ENCODE data around the gene ODAD4. TPM values are rescaled to one million over a fixed set of nuclear protein-coding genes. Genes with fewer than 3 reads are reported as not detected.
"Not testable (repeated sequence)": the region's sequence is repeated elsewhere in the genome, so short reads cannot be mapped to it uniquely, and the experiment has no call there.

The ODAD4 gene
- total RNA-seq, 1 donor from 2014 or later, result 0.66 TPM

DNA sequence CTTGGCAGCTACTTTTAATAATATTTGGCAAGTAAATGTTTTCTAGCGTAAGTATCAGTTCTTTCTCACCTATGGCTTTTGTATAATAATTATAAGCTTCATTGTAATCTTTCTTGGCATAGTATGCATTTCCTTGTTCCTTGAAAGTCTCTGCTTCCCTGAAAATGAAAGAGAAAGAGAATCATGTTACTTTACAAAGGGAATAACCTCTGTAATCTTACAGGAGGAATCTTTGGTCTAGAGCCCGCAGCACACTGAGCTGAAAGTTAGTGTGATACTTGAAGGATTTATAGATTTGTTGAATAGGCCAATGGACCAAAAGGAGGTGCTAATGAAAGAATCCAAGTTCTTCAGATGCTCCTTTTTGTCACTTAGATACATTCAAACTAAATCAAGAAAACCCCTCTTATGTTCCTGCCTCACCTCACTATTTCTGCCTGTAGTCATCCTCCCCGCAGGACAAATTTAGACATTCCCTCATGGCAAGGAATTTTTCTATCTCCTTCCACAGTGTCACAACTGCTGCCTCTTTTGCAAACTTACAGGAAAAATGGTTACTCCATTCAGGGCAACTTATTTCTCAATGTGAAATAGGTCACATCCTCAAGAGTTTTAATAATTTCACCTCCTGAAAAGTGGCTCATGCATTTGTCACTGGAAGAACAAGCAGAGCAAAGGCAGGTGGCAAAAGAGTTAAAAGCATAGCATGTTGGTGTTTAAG is 70.2 kb downstream of the ODAD4 start:
- intact Hi-C loops (cut with micrococcal nuclease), result no loop called here

DNA sequence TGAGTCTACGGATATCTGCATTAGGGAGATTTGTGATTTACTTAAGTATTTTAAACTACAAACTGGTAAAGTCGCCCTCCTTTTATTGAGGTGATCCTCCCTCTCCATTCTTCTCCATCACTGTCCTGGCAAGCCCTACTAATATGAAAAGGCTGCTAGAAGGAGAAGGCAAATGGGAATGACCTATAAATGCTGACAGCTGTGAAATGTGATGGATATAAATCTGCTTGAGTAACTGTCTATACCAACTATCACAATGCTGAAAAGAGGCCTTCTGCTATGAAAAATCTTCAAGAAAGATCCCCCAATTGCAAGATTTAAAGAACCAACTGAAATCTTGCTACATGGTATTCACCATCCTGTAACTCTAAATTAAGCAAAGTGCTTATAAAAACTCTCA is 71.3 kb downstream of the ODAD4 start:
- intact Hi-C loops (cut with micrococcal nuclease), result no loop called here

DNA sequence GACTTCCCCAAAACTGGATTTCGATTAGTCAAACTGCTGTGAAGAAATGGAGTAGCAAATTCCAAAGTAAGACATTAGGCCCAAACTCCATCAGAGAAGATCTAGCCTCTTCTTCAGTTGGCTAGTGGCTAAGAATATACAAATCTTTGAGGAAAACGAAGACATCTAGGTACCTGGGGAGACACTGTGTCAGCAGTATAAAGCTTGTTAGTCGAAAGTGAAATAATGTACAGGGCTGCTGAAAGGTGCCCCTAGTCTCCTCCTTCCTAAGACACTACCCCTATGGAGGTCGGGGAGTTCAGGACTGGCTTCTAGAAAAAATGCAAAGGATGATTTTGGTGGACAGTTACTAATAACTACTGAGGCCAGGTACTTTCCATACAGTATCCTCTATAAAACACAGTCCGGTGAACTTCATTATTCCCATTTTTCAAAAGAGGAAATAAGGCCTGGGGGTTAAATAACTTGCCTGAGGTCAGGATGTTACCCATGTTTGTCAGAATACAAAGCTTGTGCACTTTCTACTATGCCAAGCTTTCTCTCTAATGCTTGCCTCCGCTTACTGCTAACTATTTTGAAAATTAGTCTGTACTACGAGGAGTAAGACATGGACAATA is 71.9 kb downstream of the ODAD4 start:
- intact Hi-C loops (cut with micrococcal nuclease), result no loop called here

DNA sequence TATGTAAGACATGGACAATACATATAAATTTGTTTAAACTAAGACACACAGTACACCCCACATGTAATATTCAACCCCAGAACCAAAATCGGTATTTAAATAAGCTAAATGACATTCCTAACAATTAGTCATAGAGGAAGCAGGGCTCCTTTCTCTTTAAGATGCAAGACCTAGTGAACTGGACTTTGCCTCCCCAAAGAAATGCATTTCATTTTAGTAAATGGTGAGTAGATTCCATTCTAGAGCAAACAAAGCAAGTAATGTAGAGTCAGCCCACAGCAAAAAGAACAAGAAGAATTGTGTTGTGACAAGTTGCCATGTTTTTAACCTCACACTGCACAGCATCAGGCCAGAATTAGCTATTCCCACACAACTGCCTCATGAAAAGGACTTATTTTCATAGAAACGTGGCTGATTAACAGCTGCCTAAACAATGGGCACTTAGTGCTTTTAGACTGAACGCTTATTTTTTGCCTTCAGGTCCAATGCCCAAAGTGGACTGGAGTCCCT is 72.4 kb downstream of the ODAD4 start:
- intact Hi-C loops (cut with micrococcal nuclease), result no loop called here

DNA sequence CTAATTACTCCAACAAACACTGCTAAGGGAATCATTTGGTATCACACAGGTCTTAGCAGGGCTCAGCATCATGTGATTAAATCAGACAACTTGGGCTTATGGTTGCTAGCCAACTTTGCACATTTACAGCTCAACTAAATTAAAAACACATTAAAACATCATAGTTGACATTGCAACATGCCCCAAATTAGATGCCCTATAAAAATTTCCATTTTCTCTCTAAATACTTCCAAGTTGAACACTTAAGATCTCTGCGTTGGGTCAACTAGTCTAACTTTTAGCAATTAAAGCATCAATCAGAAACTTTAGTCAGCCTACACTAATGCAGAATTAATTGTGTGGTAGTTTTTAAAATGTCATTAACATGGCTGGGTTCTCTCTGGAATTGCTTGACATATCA is 74.7 kb downstream of the ODAD4 start:
- intact Hi-C loops (cut with micrococcal nuclease), result no loop called here

DNA sequence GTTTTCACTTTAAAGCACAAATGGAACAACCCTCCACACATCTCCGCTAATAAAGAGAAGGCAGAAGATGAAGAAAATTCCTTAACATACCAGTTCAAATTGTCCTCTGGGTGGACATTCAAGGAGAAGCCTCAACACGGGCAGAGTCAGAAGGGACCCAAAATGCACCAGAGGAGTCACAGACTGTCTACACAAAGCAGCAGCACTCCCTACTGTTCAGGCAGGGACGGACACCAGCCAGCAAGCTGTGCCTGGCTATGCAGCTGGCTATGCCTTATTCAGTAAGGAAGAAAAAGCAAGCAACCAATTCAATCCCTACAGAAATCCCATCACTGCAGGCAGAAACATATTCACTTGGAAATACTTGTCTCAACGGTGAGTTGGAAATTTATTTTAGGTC is 78.8 kb downstream of the ODAD4 start:
- intact Hi-C loops (cut with micrococcal nuclease), result no loop called here

DNA sequence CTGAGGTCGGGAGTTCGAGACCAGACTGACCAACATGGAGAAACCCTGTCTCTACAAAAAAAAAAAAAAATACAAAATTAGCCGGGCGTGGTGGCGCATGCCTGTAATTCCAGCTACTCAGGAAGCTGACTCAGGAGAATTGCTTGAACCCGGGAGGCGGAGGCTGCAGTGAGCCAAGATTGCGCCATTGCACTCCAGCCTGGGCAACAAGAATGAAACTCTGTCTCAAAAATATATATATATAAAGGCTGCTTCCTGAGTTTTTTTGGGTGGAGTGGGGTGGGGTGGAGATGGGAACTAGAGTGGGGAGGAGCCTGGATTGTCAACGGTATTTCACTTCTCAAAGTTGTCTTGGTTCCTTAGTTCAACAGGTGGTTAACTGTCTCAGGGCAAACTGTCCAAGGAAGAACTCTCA is 79.9 kb downstream of the ODAD4 start:
- intact Hi-C loops (cut with micrococcal nuclease), result not testable (repeated sequence)

DNA sequence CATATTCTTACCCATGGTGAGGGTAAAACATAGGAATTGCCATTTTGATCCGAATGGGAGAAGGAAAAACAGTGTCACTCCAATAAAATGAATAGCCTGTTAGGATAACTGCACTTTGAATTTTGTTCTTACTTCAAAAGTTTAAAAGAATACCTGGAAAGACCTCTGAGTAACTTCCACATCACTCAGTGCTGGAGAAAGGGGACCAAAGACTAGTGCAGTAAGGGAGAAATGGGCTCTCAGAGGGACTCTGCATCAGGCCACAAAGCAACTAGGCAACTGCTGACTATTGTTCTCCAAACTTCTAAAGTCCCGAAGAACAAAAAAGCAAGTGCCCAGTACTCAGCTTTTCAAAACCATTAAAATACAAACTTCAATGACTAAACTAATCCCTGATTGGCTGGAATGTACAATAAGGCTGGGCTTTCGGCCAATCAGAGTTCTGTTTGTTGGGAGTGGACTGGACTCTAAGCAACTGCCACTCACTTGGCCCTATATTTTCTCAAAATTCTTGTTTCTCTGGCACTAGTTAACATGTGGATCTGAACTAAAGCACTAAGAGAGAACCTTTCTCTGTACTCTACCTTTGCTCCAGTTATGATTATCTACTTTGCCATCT is 80.6 kb downstream of the ODAD4 start:
- intact Hi-C loops (cut with micrococcal nuclease), result no loop called here

DNA sequence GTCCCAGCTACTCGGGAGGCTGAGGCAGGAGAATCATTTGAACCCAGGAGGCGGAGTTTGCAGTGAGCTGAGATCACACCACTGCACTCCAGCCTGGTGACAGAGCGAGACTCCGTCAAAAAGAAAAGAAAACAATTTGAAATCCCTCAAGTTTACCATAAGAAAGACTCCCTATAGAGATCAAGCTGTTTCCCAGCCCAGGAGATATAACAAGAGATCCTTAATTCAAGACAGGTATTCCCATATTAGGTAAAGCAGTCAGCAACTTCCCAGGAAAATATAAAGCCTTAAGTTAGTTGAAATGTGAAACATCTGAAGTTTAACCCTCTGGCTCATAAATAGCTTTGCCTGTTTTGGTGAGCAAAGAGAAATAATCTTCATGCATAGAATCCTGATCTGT is 81.9 kb downstream of the ODAD4 start:
- intact Hi-C loops (cut with micrococcal nuclease), result not testable (repeated sequence)

DNA sequence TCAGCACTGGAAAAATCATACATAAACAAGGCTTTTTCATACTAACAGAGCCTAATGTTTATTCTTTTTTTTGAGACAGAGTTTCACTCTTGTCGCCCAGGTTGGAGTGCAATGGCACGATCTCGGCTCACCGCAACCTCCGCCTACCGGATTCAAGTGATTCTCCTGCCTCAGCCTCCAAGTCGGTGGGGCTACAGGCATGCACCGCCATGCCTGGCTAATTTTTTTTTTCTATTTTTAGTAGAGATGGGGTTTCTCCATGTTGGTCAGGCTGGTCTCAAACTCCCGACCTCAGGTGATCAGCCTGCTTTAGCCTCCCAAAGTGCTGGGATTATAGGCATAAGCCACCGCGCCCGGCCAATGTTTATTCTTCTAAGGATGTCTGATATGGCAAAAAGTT is 83.3 kb downstream of the ODAD4 start:
- intact Hi-C loops (cut with micrococcal nuclease), result not testable (repeated sequence)

Other genes with a start within 250 kb of the ODAD4 start
- 751 and 753 TPM in 2 replicates for gene EIF1, start 241.7 kb upstream of the ODAD4 start, total RNA-seq
- gene GAST, start 218.3 kb upstream of the ODAD4 start, total RNA-seq, result not detected in 2 replicates
- gene HAP1, start 196.0 kb upstream of the ODAD4 start, total RNA-seq, result 0.36 TPM in 2 replicates
- 0.73 and 0.93 TPM in 2 replicates for gene JUP, start 143.9 kb upstream of the ODAD4 start, total RNA-seq
- 3.8 and 6.1 TPM in 2 replicates for gene P3H4, start 118.7 kb upstream of the ODAD4 start, total RNA-seq
- 0.27 and 0.36 TPM in 2 replicates for gene FKBP10, start 117.6 kb upstream of the ODAD4 start, total RNA-seq
- 42.8 and 43.4 TPM in 2 replicates for gene NT5C3B, start 94.4 kb upstream of the ODAD4 start, total RNA-seq
- 0.07 and 0.09 TPM in 2 replicates for gene KLHL10, start 92.8 kb upstream of the ODAD4 start, total RNA-seq
- gene KLHL11, start 65.2 kb upstream of the ODAD4 start, total RNA-seq, result 20.4 and 22.1 TPM in 2 replicates
- 182 and 188 TPM in 2 replicates for gene ACLY, start 11.7 kb upstream of the ODAD4 start, total RNA-seq
- gene CNP, start 36.2 kb downstream of the ODAD4 start, total RNA-seq, result 74.0 and 80.6 TPM in 2 replicates
- gene DNAJC7, start 86.8 kb downstream of the ODAD4 start, total RNA-seq, result 103 and 111 TPM in 2 replicates
- 22.2 and 24.7 TPM in 2 replicates for gene NKIRAS2, start 89.5 kb downstream of the ODAD4 start, total RNA-seq
- gene C17orf113, start 120.0 kb downstream of the ODAD4 start, total RNA-seq, result 0.05 and 0.11 TPM in 2 replicates
- gene ZNF385C, start 167.9 kb downstream of the ODAD4 start, total RNA-seq, result not detected in 2 replicates
- gene DHX58, start 182.1 kb downstream of the ODAD4 start, total RNA-seq, result 35.9 and 38.8 TPM in 2 replicates
- gene KAT2A, start 190.8 kb downstream of the ODAD4 start, total RNA-seq, result 45.4 and 45.5 TPM in 2 replicates
- gene HSPB9, start 192.2 kb downstream of the ODAD4 start, total RNA-seq, result not detected in 2 replicates
- gene RAB5C, start 224.4 kb downstream of the ODAD4 start, total RNA-seq, result 91.7 and 95.8 TPM in 2 replicates